Neural progenitor cell (in vitro differentiated cells): ENCODE data around the gene LGALS3. TPM values are rescaled to one million over a fixed set of nuclear protein-coding genes. Genes with fewer than 3 reads are reported as not detected.
A peak's percentile ranks its signal among the peaks of the same experiment; 100 is the strongest.

ENCODE experiments used
- DNase-seq: peaks from one replicate; pipeline ENCODE4 v3.0.0-alpha.2; 2016; ENCODE audit warnings: low spot score
- H2AFZ ChIP-seq: fragments of 200-600 bp; sonication (generic); replicated peaks from 2 replicates; pipeline ENCODE4 v1.6.1; 2016; ENCODE audit warnings: antibody characterized with exemption
- H3F3A ChIP-seq: fragments of 200-600 bp; sonication (generic); 2 replicates; pipeline ENCODE4 v1.6.1; 2016; ENCODE audit warnings: antibody characterized with exemption, low read depth
- H3K27ac ChIP-seq: fragments of 200-600 bp; sonication (generic); 2 replicates; pipeline ENCODE4 v1.5.1; 2016; ENCODE audit warnings: mild to moderate bottlenecking
- H3K27me3 ChIP-seq: fragments of 200-600 bp; sonication (generic); 2 replicates; pipeline ENCODE4 v1.6.1; 2016; ENCODE audit warnings: mild to moderate bottlenecking, moderate library complexity
- H3K36me3 ChIP-seq: fragments of 200-600 bp; sonication (generic); 2 replicates; pipeline ENCODE4 v1.5.1; 2016
- H3K4me1 ChIP-seq: fragments of 200-600 bp; sonication (generic); 2 replicates; pipeline ENCODE4 v1.6.1; 2016; ENCODE audit warnings: mixed run types
- H3K4me2 ChIP-seq: fragments of 200-600 bp; sonication (generic); 2 replicates; pipeline ENCODE4 v1.6.1; 2016
- H3K4me3 ChIP-seq: fragments of 200-600 bp; sonication (generic); 2 replicates; pipeline ENCODE4 v1.5.1; 2016
- H3K79me2 ChIP-seq: fragments of 200-600 bp; sonication (generic); 2 replicates; pipeline ENCODE4 v1.6.1; 2016; ENCODE audit warnings: low read depth
- H3K9ac ChIP-seq: fragments of 200-600 bp; sonication (generic); 2 replicates; pipeline ENCODE4 v1.6.1; 2016
- H3K9me3 ChIP-seq: fragments of 200-600 bp; sonication (generic); 2 replicates; pipeline ENCODE4 v1.5.1; 2016; ENCODE audit warnings: low read depth
- H4K20me1 ChIP-seq: fragments of 200-600 bp; sonication (generic); 2 replicates; pipeline ENCODE4 v1.6.1; 2016; ENCODE audit warnings: low read depth
- H3K27ac Mint-ChIP-seq: 3 replicates; pipeline ENCODE4 v1.8.0; 2021; ENCODE audit warnings: mixed read lengths
- H3K27me3 Mint-ChIP-seq: 2 replicates; pipeline ENCODE4 v1.8.0; 2022; ENCODE audit warnings: low read depth, mild to moderate bottlenecking, inconsistent platforms, moderate library complexity, mixed read lengths; ENCODE audit not compliant: insufficient read depth
- H3K36me3 Mint-ChIP-seq: 3 replicates; pipeline ENCODE4 v1.8.0; 2021; ENCODE audit warnings: mixed read lengths
- H3K4me1 Mint-ChIP-seq: 3 replicates; pipeline ENCODE4 v1.8.0; 2021; ENCODE audit warnings: mixed read lengths
- H3K4me3 Mint-ChIP-seq: 3 replicates; pipeline ENCODE4 v1.8.0; 2021; ENCODE audit warnings: mild to moderate bottlenecking, moderate library complexity, mixed read lengths
- H3K9me3 Mint-ChIP-seq: 3 replicates; pipeline ENCODE4 v1.8.0; 2020; ENCODE audit warnings: mixed read lengths
- CTCF ChIP-seq: fragments of 200-600 bp; sonication (generic); IDR thresholded peaks from 2 replicates; pipeline ENCODE4 v1.5.1; 2017; ENCODE audit warnings: antibody characterized with exemption, mild to moderate bottlenecking
- EZH2 ChIP-seq: fragments of 200-600 bp; sonication (generic); IDR thresholded peaks from 2 replicates; pipeline ENCODE4 v1.6.1; 2017; ENCODE audit warnings: antibody characterized with exemption, mild to moderate bottlenecking, moderate library complexity
- EZH2phosphoT487 ChIP-seq: fragments of 200-600 bp; sonication (generic); IDR thresholded peaks from 2 replicates; pipeline ENCODE4 v1.6.1; 2017; ENCODE audit warnings: antibody characterized with exemption
- total RNA-seq: library from RNA; depleted of rRNA; stranded (reverse); fragments of >200 nt; gene quantifications from 2 replicates; pipeline ENCODE4 v1.2.3, GENCODE V29; 2015; ENCODE audit warnings: low replicate concordance

Gene LGALS3
- total RNA-seq, 1 donor from 2014 or later, result not detected

- Histone ChIP-seq H3F3A (peaks cover 17% of the 10 kb centered on the region), H3K4me2 (peak overlapping the region; percentile 96), H3K9me3 (no peaks in the 10 kb centered on the region), H4K20me1 (peaks cover 6% of the 10 kb centered on the region), H3K27me3 (peaks cover 59% of the 10 kb centered on the region), H3K4me3 (peak overlapping the region; percentile 66), H3K79me2 (no peaks in the 10 kb centered on the region), H3K9ac (no peak overlapping the region), H2AFZ (peak overlapping the region; percentile 86), H3K4me1 (peaks cover 13% of the 10 kb centered on the region), H3K27ac (no peak overlapping the region), H3K36me3 (no peaks in the 10 kb centered on the region)
- Mint-ChIP-seq H3K27me3 (peaks cover 38% of the 10 kb centered on the region), H3K36me3 (no peaks in the 10 kb centered on the region), H3K9me3 (no peaks in the 10 kb centered on the region), H3K4me1 (peaks cover 31% of the 10 kb centered on the region), H3K4me3 (peak overlapping the region; percentile 79), H3K27ac (no peak overlapping the region)
- DNase-seq, result peak; percentile 53
- TF ChIP-seq CTCF (no peak), EZH2phosphoT487 (peak; percentile 74), EZH2 (peak; percentile 92)
These were observed 560 bp downstream of the LGALS3 start for GRCh38 chr14:55129428-55130195.

GRCh38 chr14:55130196-55130550 lies 1.1 kb downstream of the LGALS3 start:
- no peaks in the 10 kb centered on the region for H3K36me3 Mint-ChIP-seq
- Histone ChIP-seq H4K20me1 (peaks cover 6% of the 10 kb centered on the region), H3K36me3 (no peaks in the 10 kb centered on the region), H3K27me3 (peaks cover 59% of the 10 kb centered on the region), H3K4me2 (peak overlapping the region; percentile 96), H3K4me3 (peak overlapping the region; percentile 66), H3K9me3 (no peaks in the 10 kb centered on the region), H3K79me2 (no peaks in the 10 kb centered on the region), H2AFZ (no peak overlapping the region), H3K4me1 (peaks cover 13% of the 10 kb centered on the region), H3F3A (peaks cover 17% of the 10 kb centered on the region), H3K27ac (no peak overlapping the region), H3K9ac (no peak overlapping the region)
- TF ChIP-seq EZH2 (no peak), CTCF (no peak)
- DNase-seq, result no peak
- H3K4me3 Mint-ChIP-seq, result peak overlapping the region; percentile 79
- no peaks in the 10 kb centered on the region for H3K9me3 Mint-ChIP-seq
- H3K27ac Mint-ChIP-seq, result no peak overlapping the region
- peaks cover 28% of the 10 kb centered on the region for H3K4me1 Mint-ChIP-seq
- H3K27me3 Mint-ChIP-seq, result peaks cover 38% of the 10 kb centered on the region

- peaks cover 24% of the 10 kb centered on the region for H3K4me1 Mint-ChIP-seq
- Histone ChIP-seq H3K4me3 (no peak overlapping the region), H3K36me3 (no peaks in the 10 kb centered on the region), H3K27me3 (peaks cover 57% of the 10 kb centered on the region), H3K79me2 (no peaks in the 10 kb centered on the region), H3K27ac (no peak overlapping the region), H4K20me1 (peaks cover 6% of the 10 kb centered on the region), H3K9me3 (no peaks in the 10 kb centered on the region), H3K4me2 (no peak overlapping the region), H2AFZ (no peak overlapping the region), H3K9ac (no peak overlapping the region), H3K4me1 (peaks cover 13% of the 10 kb centered on the region), H3F3A (peaks cover 14% of the 10 kb centered on the region)
- H3K27ac Mint-ChIP-seq, result no peak overlapping the region
- DNase-seq, result no peak
- H3K9me3 Mint-ChIP-seq, result no peaks in the 10 kb centered on the region
- no peak overlapping the region for H3K4me3 Mint-ChIP-seq
- TF ChIP-seq EZH2, result no peak
- TF ChIP-seq EZH2phosphoT487, result no peak
- no peak for TF ChIP-seq CTCF
- peaks cover 32% of the 10 kb centered on the region for H3K27me3 Mint-ChIP-seq
- no peaks in the 10 kb centered on the region for H3K36me3 Mint-ChIP-seq
These were observed 2.5 kb downstream of the LGALS3 start for GRCh38 chr14:55131370-55132137.
